Peyer's patch (tissue), 4 donors: Measurements from ENCODE around the gene FBXO47.

Experiments used
- CTCF ChIP-seq, 6 experiments: fragments of 450-650 bp in 4 of 6; fragments of 200-600 bp in 2 of 6; sonication (generic) in 1 of 6; IDR thresholded peaks; one replicate each; pipeline ENCODE4 v1.5.1; 2017 to 2019; ENCODE audit warnings: antibody characterized with exemption in 6 of 6, mild to moderate bottlenecking in 3 of 6, moderate library complexity in 1 of 6
- POLR2A ChIP-seq, 2 donors: fragments of 450-650 bp; IDR thresholded peaks; one replicate each; pipeline ENCODE4 v1.5.1; 2017; ENCODE audit warnings: antibody characterized with exemption in 2 of 2, mild to moderate bottlenecking in 2 of 2, moderate library complexity in 2 of 2

- TF ChIP-seq CTCF (IDR thresholded peaks at IDR 0.05) = no peak
- TF ChIP-seq POLR2A (IDR thresholded peaks at IDR 0.05) = no peak
Measured at GRCh38 chr17:38898812-38899348, 68.3 kb downstream of the FBXO47 start.
